Astrocyte (in vitro differentiated cells and primary cell): ENCODE data around the gene SCAPER.

ENCODE experiments used
- CTCF ChIP-seq: IDR thresholded peaks from 2 replicates; pipeline ENCODE4 v1.5.1; 2011; ENCODE audit warnings: low read depth, mild to moderate bottlenecking, inconsistent platforms, low read length, moderate library complexity; ENCODE audit not compliant: insufficient read depth
- EZH2 ChIP-seq: IDR thresholded peaks from 2 replicates; pipeline ENCODE4 v1.6.1; 2012; ENCODE audit warnings: mild to moderate bottlenecking, low read length, inconsistent platforms; ENCODE audit not compliant: insufficient read depth

- TF ChIP-seq CTCF (no peak), EZH2 (no peak)
Observed at GRCh38 chr15:76576523-76577279, 328.4 kb downstream of the SCAPER start.
